Suprapubic skin (tissue), 4 donors: ENCODE measurements around the gene GNA15. TPM values are rescaled to one million over a fixed set of nuclear protein-coding genes. Genes with fewer than 3 reads are reported as not detected.
A peak's percentile ranks its signal among the peaks of the same experiment; 100 is the strongest.
"Not testable (repeated sequence)": the region's sequence is repeated elsewhere in the genome, so short reads cannot be mapped to it uniquely, and the experiment has no call there.

Source experiments
- DNase-seq, 2 donors: peaks; one replicate each; pipeline ENCODE4 v3.0.0-alpha.2; 2019; ENCODE audit warnings: low spot score in 2 of 2
- H3K27ac ChIP-seq: fragments of 200-600 bp; sonication (generic); one replicate; pipeline ENCODE4 v1.5.1; 2019
- H3K27me3 ChIP-seq: fragments of 200-600 bp; sonication (generic); one replicate; pipeline ENCODE4 v1.5.1; 2019
- H3K36me3 ChIP-seq: fragments of 200-600 bp; sonication (generic); one replicate; pipeline ENCODE4 v1.5.1; 2019
- H3K4me1 ChIP-seq: fragments of 200-600 bp; sonication (generic); one replicate; pipeline ENCODE4 v1.5.1; 2019
- H3K4me3 ChIP-seq: fragments of 200-600 bp; sonication (generic); one replicate; pipeline ENCODE4 v1.5.1; 2019; ENCODE audit warnings: mild to moderate bottlenecking
- H3K9me3 ChIP-seq: fragments of 200-600 bp; sonication (generic); one replicate; pipeline ENCODE4 v1.5.1; 2019
- CTCF ChIP-seq, 2 donors: fragments of 200-600 bp in 1 of 2; fragments of 450-650 bp in 1 of 2; sonication (generic) in 1 of 2; IDR thresholded peaks; one replicate each; pipeline ENCODE4 v1.5.1; 2016 to 2019; ENCODE audit warnings: antibody characterized with exemption in 2 of 2, mild to moderate bottlenecking in 1 of 2, moderate library complexity in 1 of 2
- EP300 ChIP-seq: sonication (generic); formaldehyde crosslinking; IDR thresholded peaks from one replicate; pipeline ENCODE4 v1.6.1; 2017; ENCODE audit warnings: antibody characterized with exemption
- POLR2A ChIP-seq, 2 donors: fragments of 450-650 bp; IDR thresholded peaks; one replicate each; pipeline ENCODE4 v1.6.1; 2017; ENCODE audit warnings: antibody characterized with exemption in 2 of 2, mild to moderate bottlenecking in 2 of 2, moderate library complexity in 2 of 2
- POLR2AphosphoS5 ChIP-seq, 3 donors: sonication (generic); formaldehyde crosslinking; IDR thresholded peaks; one replicate each; pipeline ENCODE4 v1.6.1; 2017; ENCODE audit warnings: antibody characterized with exemption in 3 of 3
- WGBS: methylation state at CpG from one replicate; pipeline ENCODE4 v1.1.5; 2018; 5-methylcytosine and 5-hydroxymethylcytosine counted together
- total RNA-seq, 4 donors: library from RNA; depleted of rRNA; stranded (reverse); fragments of >200 nt; gene quantifications; one replicate each; pipeline ENCODE4 v1.1.0, GENCODE V29; 2016

GNA15 gene, protein sequence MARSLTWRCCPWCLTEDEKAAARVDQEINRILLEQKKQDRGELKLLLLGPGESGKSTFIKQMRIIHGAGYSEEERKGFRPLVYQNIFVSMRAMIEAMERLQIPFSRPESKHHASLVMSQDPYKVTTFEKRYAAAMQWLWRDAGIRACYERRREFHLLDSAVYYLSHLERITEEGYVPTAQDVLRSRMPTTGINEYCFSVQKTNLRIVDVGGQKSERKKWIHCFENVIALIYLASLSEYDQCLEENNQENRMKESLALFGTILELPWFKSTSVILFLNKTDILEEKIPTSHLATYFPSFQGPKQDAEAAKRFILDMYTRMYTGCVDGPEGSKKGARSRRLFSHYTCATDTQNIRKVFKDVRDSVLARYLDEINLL
- total RNA-seq: 100 to 1,000 TPM in 1 of 4 donors, 10 to 100 TPM in 3; 29.9 to 117 (median 85.0) TPM

DNA sequence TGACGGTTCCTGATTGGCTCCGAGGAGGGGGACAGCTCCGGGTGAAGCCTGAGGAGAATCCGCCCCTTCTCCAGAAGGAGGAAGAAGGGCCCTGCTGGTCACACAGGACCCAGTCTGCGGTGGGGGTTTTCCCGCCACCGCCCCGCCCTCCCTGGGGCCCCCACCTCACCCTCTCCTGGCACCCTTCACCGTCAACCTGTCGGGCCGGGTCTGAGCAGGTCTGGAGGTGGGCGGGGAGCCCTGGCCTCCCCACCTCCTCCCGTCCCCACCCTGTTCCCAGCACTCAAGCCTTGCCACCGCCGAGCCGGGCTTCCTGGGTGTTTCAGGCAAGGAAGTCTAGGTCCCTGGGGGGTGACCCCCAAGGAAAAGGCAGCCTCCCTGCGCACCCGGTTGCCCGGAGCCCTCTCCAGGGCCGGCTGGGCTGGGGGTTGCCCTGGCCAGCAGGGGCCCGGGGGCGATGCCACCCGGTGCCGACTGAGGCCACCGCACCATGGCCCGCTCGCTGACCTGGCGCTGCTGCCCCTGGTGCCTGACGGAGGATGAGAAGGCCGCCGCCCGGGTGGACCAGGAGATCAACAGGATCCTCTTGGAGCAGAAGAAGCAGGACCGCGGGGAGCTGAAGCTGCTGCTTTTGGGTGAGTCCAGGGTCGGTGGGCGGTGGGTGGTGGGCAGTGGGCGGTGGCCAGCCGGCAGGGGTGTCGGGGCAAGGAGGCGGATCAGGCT is at the start of gene GNA15:
Gene GNA15, plus strand, starts transcription at position 73 of the 723 bp plus-strand sequence. Its CDS starts 418 bp downstream, at position 491.
- Histone ChIP-seq H3K9me3 (no peaks in the 10 kb centered on the region), H3K4me1 (peaks cover 30% of the 10 kb centered on the region), H3K27me3 (no peaks in the 10 kb centered on the region), H3K27ac (peak within 1 kb of the TSS; percentile 91), H3K36me3 (no peaks in the 10 kb centered on the region), H3K4me3 (peak within 1 kb of the TSS; percentile 65)
- WGBS: 19% methylated on average over 10 of the region's 40 CpGs
- DNase-seq: peak in 1 of 2 donors; percentile 72
- TF ChIP-seq POLR2A (IDR thresholded peaks at IDR 0.05): no peak
- TF ChIP-seq POLR2AphosphoS5 (IDR thresholded peaks at IDR 0.05): no peak
- TF ChIP-seq EP300: no peak
- TF ChIP-seq CTCF (IDR thresholded peaks at IDR 0.05): no peak

GRCh38 chr19:3087769-3088168 is 48.1 kb upstream of the GNA15 start:
- Histone ChIP-seq H3K27ac (no peak overlapping the region), H3K4me1 (no peaks in the 10 kb centered on the region), H3K4me3 (no peak overlapping the region), H3K27me3 (no peaks in the 10 kb centered on the region), H3K9me3 (no peaks in the 10 kb centered on the region), H3K36me3 (no peaks in the 10 kb centered on the region)
- no peak for TF ChIP-seq CTCF (IDR thresholded peaks at IDR 0.05)
- 82% methylated on average over 10 of the region's 10 CpGs for WGBS
- DNase-seq: no peak

DNA sequence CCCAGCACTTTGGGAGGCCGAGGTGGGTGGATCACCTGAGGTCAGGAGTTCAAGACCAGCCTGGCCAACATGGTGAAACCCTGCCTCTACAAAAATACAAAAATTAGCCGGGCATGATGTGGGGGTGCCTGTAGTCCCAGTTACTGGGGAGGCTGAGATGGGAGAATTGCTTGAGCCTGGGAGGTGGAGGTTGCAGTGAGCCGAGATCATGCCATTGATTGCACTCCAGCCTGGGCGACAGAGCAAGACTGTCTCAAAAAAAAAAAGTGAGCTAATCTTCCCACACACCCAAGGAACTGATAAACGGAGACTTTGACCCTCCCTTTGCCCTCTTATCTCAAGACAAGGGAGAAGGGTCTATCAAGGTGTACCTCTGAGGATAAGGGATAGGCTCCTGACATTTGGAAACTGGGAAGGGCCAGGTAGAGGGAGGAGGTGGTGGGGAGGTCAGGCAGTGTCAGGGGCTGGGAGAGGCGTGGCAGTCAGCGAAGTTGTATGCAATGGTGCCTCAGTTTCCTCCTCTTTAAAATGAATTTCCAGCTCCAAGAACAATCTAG is 46.5 kb upstream of the GNA15 start:
- not testable (repeated sequence) for DNase-seq, H3K4me1 ChIP-seq, H3K9me3 ChIP-seq, H3K4me3 ChIP-seq, H3K27me3 ChIP-seq, H3K36me3 ChIP-seq, H3K27ac ChIP-seq
- 90% methylated on average over 7 of the region's 7 CpGs for WGBS

GRCh38 chr19:3094601-3095440 is 41.0 kb upstream of the GNA15 start:
- Histone ChIP-seq H3K27ac (peak overlapping the region; percentile 89), H3K27me3 (no peaks in the 10 kb centered on the region), H3K4me3 (peak overlapping the region; percentile 90), H3K4me1 (peaks cover 57% of the 10 kb centered on the region), H3K36me3 (no peaks in the 10 kb centered on the region), H3K9me3 (no peaks in the 10 kb centered on the region)
- TF ChIP-seq CTCF (IDR thresholded peaks at IDR 0.05) (no peak), EP300 (no peak), POLR2AphosphoS5 (IDR thresholded peaks at IDR 0.05) (no peak), POLR2A (IDR thresholded peaks at IDR 0.05) (no peak)
- peak; percentile 76 to 79 for DNase-seq
- 0% methylated on average over 8 of the region's 57 CpGs for WGBS

DNA sequence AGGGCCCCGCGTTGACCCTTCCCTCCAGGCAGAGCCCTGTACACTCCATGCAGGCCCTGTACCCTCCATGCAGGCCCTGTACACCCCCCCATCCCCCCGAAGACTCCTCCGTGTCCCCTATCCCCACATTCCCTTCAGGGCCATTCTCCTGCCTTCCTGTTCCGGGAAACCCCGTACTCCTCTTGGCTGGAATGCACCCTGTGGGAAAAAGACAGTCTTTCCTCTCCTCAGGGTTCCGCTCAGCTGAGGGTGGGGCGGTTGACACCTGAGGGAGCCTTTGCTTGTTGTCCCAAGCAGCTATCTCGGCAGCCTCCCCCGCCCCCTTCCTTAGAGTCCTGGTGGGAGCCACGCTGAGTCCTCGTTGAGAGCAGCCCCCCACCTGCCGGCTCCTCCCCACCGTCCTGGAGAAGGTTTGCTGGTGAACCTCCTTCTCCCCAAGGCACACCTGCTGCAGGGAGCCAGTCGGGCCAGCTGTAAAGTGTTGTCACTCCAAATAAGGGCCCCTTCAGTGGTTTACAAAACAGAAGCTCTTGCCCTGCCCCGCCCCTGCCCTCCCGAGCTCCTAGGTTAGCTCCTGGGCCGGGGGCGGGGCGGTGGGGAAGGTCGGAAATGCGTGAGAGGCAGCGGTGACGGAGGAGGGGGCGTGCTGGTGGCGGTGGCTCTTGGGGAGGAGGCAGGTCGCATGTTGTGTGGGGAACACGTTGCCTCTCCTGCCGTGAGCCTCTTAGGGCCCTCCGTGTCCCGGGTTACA is 40.2 kb upstream of the GNA15 start:
- H3K9me3 ChIP-seq: no peaks in the 10 kb centered on the region
- no peaks in the 10 kb centered on the region for H3K27me3 ChIP-seq
- peak; percentile 71 to 80 for DNase-seq
- H3K27ac ChIP-seq: peak overlapping the region; percentile 89
- H3K36me3 ChIP-seq: no peaks in the 10 kb centered on the region
- 3% methylated on average over 25 of the region's 31 CpGs for WGBS
- peak overlapping the region; percentile 90 for H3K4me3 ChIP-seq
- H3K4me1 ChIP-seq: peaks cover 64% of the 10 kb centered on the region
- TF ChIP-seq CTCF (IDR thresholded peaks at IDR 0.05) (no peak), POLR2A (IDR thresholded peaks at IDR 0.05) (no peak), POLR2AphosphoS5 (IDR thresholded peaks at IDR 0.05) (no peak), EP300 (no peak)
